Osteocyte (in vitro differentiated cells): ENCODE results near the gene SLC35F3. TPM values are rescaled to one million over a fixed set of nuclear protein-coding genes. Genes with fewer than 3 reads are reported as not detected.
"Not testable (repeated sequence)": the region's sequence is repeated elsewhere in the genome, so short reads cannot be mapped to it uniquely, and the experiment has no call there.

Source experiments
- DNase-seq: peaks from one replicate; pipeline ENCODE4 v3.0.0; 2021; ENCODE audit warnings: mixed read lengths; ENCODE audit not compliant: unreplicated experiment; ENCODE audit errors: extremely low spot score
- H3K27ac Mint-ChIP-seq: one replicate; pipeline ENCODE4 v1.8.0; 2021; ENCODE audit warnings: mild to moderate bottlenecking, mixed read lengths; ENCODE audit not compliant: unreplicated experiment
- H3K27me3 Mint-ChIP-seq: one replicate; pipeline ENCODE4 v1.8.0; 2021; ENCODE audit warnings: mixed read lengths; ENCODE audit not compliant: unreplicated experiment
- H3K36me3 Mint-ChIP-seq: one replicate; pipeline ENCODE4 v1.8.0; 2021; ENCODE audit warnings: mixed read lengths; ENCODE audit not compliant: unreplicated experiment
- H3K4me1 Mint-ChIP-seq: one replicate; pipeline ENCODE4 v1.8.0; 2021; ENCODE audit warnings: mixed read lengths; ENCODE audit not compliant: unreplicated experiment
- H3K4me3 Mint-ChIP-seq: one replicate; pipeline ENCODE4 v1.8.0; 2021; ENCODE audit warnings: mild to moderate bottlenecking, moderate library complexity, mixed read lengths; ENCODE audit not compliant: unreplicated experiment
- H3K9me3 Mint-ChIP-seq: one replicate; pipeline ENCODE4 v1.8.0; 2021; ENCODE audit warnings: mixed read lengths; ENCODE audit not compliant: unreplicated experiment
- total RNA-seq: library from RNA; stranded (reverse); gene quantifications from 2 replicates; pipeline ENCODE4 v1.2.1, GENCODE V29; 2021
- TF ChIP-seq, protein P1 (sequence below): fragments of 200-600 bp; sonication (generic); IDR thresholded peaks from 2 replicates; pipeline ENCODE4 v1.5.0; 2021; ENCODE audit warnings: antibody characterized with exemption, mild to moderate bottlenecking, moderate library complexity

Gene SLC35F3
- total RNA-seq, 1 donor from 2014 or later, result not detected

DNA sequence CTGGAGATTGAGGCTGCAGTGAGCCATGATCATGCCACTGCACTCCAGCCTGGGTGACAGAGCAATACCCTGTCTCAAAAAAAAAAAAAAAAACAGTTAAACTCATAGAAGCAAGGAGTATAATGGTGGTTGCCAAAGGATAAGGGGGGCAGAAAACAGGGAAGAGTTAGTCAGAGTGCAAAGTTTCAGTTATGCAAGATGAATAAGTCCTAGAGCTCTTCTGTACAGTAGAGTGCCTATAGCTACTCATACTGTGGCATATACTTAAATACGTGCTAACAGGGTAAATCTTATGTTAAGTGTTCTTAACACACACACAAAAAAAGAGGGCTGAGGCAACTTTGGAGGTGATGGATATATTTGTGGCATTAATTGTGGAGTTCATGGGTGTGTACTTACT, 393.2 kb downstream of the SLC35F3 start:
- H3K36me3 Mint-ChIP-seq, result no peaks in the 10 kb centered on the region
- no peaks in the 10 kb centered on the region for H3K4me1 Mint-ChIP-seq
- no peaks in the 10 kb centered on the region for H3K9me3 Mint-ChIP-seq
- no peak for DNase-seq
- no peak overlapping the region for H3K27ac Mint-ChIP-seq
- TF ChIP-seq, protein P1, sequence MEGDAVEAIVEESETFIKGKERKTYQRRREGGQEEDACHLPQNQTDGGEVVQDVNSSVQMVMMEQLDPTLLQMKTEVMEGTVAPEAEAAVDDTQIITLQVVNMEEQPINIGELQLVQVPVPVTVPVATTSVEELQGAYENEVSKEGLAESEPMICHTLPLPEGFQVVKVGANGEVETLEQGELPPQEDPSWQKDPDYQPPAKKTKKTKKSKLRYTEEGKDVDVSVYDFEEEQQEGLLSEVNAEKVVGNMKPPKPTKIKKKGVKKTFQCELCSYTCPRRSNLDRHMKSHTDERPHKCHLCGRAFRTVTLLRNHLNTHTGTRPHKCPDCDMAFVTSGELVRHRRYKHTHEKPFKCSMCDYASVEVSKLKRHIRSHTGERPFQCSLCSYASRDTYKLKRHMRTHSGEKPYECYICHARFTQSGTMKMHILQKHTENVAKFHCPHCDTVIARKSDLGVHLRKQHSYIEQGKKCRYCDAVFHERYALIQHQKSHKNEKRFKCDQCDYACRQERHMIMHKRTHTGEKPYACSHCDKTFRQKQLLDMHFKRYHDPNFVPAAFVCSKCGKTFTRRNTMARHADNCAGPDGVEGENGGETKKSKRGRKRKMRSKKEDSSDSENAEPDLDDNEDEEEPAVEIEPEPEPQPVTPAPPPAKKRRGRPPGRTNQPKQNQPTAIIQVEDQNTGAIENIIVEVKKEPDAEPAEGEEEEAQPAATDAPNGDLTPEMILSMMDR, result no peak
- H3K4me3 Mint-ChIP-seq, result no peak overlapping the region
- no peaks in the 10 kb centered on the region for H3K27me3 Mint-ChIP-seq

DNA sequence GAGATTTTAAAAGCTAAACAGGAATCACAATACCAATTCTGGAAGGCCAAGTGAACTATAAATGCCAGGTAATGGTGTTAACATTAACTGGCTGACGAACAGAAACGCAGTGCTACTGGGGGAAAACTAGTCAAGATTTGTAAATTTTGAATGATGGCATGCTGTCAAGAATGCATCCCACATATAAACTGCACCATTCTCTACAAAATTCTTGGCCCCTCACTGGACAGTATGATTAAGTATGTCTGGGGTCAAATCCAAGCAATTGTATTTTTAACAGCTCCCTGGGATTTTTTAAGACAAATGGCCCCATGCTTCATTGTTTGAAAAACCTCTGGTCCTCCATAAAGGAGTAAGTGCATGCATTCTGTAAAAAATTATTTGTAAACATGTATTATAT, 395.6 kb downstream of the SLC35F3 start:
- Mint-ChIP-seq H3K27ac (no peak overlapping the region), H3K4me3 (no peak overlapping the region), H3K27me3 (peaks cover 4% of the 10 kb centered on the region), H3K36me3 (no peaks in the 10 kb centered on the region), H3K9me3 (no peaks in the 10 kb centered on the region), H3K4me1 (no peaks in the 10 kb centered on the region)
- TF ChIP-seq, protein P1, result no peak
- no peak for DNase-seq

GRCh38 chr1:234301663-234302062, 397.2 kb downstream of the SLC35F3 start:
- H3K4me1 Mint-ChIP-seq, H3K27me3 Mint-ChIP-seq, H3K4me3 Mint-ChIP-seq, DNase-seq, H3K36me3 Mint-ChIP-seq, H3K27ac Mint-ChIP-seq, H3K9me3 Mint-ChIP-seq: not testable (repeated sequence)

- H3K27me3 Mint-ChIP-seq, result peaks cover 4% of the 10 kb centered on the region
- no peaks in the 10 kb centered on the region for H3K4me1 Mint-ChIP-seq
- H3K9me3 Mint-ChIP-seq, result no peaks in the 10 kb centered on the region
- no peak for DNase-seq
- TF ChIP-seq, protein P1, result no peak
- H3K27ac Mint-ChIP-seq, result no peak overlapping the region
- no peak overlapping the region for H3K4me3 Mint-ChIP-seq
- H3K36me3 Mint-ChIP-seq, result no peaks in the 10 kb centered on the region
Observed at GRCh38 chr1:234302354-234302962, 398.0 kb downstream of the SLC35F3 start.

DNA sequence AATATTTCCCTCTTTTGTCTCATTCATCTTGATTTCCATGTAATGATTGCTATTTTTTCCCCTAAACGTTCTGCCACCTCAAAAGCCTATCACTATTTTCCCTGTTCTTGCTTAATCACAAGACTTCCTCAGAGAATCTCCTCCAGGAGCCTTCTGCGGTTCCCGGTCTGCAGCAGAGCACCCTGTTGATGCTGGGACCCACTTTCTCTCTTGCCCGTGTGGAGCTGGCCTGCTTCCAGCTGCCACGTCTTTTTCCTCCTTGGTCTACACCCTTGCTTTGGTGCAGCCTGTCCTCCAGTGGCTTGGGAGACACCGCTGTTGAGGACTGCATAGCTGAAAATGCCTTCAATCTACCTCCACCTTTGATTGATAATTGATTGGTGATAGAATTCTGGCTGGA, 398.8 kb downstream of the SLC35F3 start:
- Mint-ChIP-seq H3K27me3 (peaks cover 4% of the 10 kb centered on the region), H3K36me3 (no peaks in the 10 kb centered on the region)
- no peak for DNase-seq

More for the DNA sequence above, 398.8 kb downstream of the SLC35F3 start:
- Mint-ChIP-seq H3K4me3 (no peak overlapping the region), H3K9me3 (no peaks in the 10 kb centered on the region), H3K27ac (no peak overlapping the region), H3K4me1 (no peaks in the 10 kb centered on the region)
- TF ChIP-seq, protein P1, result no peak
